Measurements from ENCODE around the gene ATF3. TPM values are rescaled to one million over a fixed set of nuclear protein-coding genes. Genes with fewer than 3 reads are reported as not detected.

ATF3 gene
- total and polyA plus RNA-seq, 8 donors, result 8.3 to 28.8 (median 20.4) TPM

DNA sequence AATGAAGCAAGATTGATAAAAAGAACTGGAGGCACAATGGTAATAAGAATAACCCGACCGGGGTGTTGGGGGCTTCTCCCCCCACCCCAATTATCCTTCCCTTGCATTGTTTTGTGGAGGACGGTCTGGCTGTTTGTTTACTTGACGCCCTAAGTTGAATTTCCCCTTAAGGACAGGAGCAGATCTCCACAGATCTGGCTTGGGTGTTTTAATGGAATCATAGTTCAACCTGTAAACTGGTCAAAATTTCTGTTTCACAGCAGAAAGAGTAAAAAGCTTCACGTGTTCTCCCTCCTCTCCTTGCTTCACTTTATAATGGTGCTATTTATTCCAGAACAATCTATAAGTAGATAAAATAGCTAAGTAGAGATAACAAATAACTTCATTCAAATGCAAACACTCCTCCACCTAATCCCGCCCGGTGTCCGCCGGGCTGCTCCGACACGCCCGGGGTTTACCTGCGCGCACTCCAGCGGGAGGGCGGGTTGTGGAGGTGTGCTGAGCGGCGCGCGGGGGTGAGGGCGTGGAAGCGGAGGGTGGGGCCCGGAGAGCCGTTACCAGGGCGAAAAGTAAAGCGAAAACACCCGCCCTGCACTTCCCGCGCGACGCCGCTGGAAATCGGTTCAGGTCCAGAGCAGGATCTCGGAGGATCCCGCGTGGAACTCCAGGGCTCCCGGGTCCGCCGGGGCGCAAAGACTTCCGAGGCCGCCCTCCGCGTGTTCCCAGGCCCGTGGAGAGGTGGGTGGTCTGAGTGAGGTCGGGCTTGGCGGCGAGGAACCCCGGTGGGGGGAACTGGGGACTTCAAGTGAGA lies 2.0 kb upstream of the ATF3 start:
- H3K9me3 ChIP-seq, result no peaks in the 10 kb centered on the region
- no peaks in the 10 kb centered on the region for H3K36me3 ChIP-seq
- DNase-seq (peak; percentile 77 to 88 (median 86)), ATAC-seq (peak; percentile 38 to 48 (median 44)), FAIRE-seq (no peak)
- TF ChIP-seq, protein P1, sequence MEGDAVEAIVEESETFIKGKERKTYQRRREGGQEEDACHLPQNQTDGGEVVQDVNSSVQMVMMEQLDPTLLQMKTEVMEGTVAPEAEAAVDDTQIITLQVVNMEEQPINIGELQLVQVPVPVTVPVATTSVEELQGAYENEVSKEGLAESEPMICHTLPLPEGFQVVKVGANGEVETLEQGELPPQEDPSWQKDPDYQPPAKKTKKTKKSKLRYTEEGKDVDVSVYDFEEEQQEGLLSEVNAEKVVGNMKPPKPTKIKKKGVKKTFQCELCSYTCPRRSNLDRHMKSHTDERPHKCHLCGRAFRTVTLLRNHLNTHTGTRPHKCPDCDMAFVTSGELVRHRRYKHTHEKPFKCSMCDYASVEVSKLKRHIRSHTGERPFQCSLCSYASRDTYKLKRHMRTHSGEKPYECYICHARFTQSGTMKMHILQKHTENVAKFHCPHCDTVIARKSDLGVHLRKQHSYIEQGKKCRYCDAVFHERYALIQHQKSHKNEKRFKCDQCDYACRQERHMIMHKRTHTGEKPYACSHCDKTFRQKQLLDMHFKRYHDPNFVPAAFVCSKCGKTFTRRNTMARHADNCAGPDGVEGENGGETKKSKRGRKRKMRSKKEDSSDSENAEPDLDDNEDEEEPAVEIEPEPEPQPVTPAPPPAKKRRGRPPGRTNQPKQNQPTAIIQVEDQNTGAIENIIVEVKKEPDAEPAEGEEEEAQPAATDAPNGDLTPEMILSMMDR (IDR thresholded peaks at IDR 0.05), result no peak
- H3K27ac ChIP-seq, result peak overlapping the region; percentile 87 to 96 (median 92)
- intact Hi-C loops (cut with DNase I), result no loop called here
- no peaks in the 10 kb centered on the region for H3K27me3 ChIP-seq
- H3K4me3 ChIP-seq, result peak overlapping the region; percentile 38 to 78 (median 62)
- H3K4me1 ChIP-seq, result peaks cover 0 to 18% (median 15%) of the 10 kb centered on the region in 3 donors
- WGBS, 2 donors, result 1% methylated on average over 49 of the region's 49 CpGs

DNA sequence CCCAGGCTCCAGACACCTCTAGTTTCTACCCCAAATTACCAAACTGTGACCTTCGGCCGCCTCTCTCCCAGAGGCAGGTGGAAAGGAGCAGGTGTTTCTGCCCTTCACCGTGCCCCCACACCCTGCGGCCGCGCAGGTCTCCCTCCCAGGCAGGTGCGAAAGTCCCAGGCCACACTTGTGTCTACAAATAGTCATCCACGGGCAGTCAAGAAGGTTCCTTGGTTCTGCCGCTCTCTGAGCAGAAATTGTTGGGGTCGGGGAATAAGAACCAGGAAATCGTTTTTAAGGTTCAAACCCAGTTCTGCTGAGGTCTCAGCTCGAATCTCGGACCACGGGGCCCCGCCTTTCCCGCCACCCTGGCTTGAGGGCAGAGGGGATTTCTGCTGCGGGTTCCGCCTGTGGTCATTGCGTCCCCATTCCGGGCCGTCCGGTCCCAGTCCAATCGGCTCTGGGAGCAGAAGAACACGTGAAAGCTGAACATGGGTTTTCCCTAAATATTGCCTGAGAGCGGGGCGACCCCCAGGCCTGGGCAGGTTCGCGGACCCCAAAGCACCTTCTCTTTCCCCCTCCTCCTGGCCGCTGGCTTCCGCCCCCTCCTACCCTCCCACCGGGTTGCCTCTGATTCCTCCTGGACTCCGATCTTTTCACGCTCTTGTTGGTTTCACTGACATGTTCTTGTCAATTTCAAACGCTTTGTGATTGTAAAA lies 1.2 kb upstream of the ATF3 start:
- H3K36me3 ChIP-seq, result no peaks in the 10 kb centered on the region
- H3K9me3 ChIP-seq, result no peaks in the 10 kb centered on the region
- FAIRE-seq, result no peak
- WGBS, 2 donors, result 0 to 2% methylated on average over 34 of the region's 34 CpGs
- H3K4me1 ChIP-seq, result peaks cover 0 to 18% (median 15%) of the 10 kb centered on the region in 3 donors
- TF ChIP-seq, protein P1 (IDR thresholded peaks at IDR 0.05), result no peak
- peak overlapping the region; percentile 38 to 78 (median 62) for H3K4me3 ChIP-seq
- peak; percentile 71 to 84 (median 80) for DNase-seq
- H3K27ac ChIP-seq, result peak overlapping the region; percentile 87 to 96 (median 92)
- no peaks in the 10 kb centered on the region for H3K27me3 ChIP-seq
- intact Hi-C loops (cut with DNase I), result no loop called here
- ATAC-seq, result peak; percentile 24 to 28 (median 26)

DNA sequence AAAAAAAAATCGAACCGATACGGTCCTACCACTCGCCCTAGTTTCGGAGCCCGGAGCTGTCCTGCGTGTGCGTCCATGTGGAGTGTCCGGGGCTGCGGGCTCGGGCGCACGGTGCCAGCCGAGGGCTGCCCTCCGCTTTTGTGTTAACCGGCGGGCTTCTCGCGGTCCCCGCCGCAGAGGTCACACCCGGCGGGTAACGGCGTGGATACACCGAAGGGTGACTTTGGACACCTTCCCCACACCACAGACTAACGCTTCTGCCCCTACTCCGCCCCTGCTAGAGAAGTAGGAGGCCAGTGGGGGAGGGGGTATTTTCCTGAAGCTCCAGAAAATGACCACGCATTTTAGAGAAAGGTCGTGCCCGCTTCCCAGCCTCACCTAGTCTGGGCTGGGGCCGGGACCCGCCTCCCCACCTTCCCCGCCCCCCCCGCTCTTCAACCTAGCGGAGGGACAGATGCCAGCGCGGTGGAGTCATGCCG lies 609 bp upstream of the ATF3 start:
- FAIRE-seq (no peak), ATAC-seq (peak in 3 of 4 donors; percentile 4 to 11 (median 7)), DNase-seq (peak in 1 of 6 donors; percentile 83)
- WGBS, 2 donors, result 1% methylated on average over 39 of the region's 39 CpGs
- Histone ChIP-seq H3K27ac (peak overlapping the region; percentile 87 to 96 (median 92)), H3K36me3 (no peaks in the 10 kb centered on the region), H3K27me3 (no peaks in the 10 kb centered on the region), H3K9me3 (no peaks in the 10 kb centered on the region), H3K4me1 (peaks cover 0 to 18% (median 15%) of the 10 kb centered on the region in 3 donors), H3K4me3 (peak overlapping the region; percentile 38 to 78 (median 62))
- intact Hi-C loops (cut with DNase I), result no loop called here
- TF ChIP-seq, protein P1 (IDR thresholded peaks at IDR 0.05), result no peak

DNA sequence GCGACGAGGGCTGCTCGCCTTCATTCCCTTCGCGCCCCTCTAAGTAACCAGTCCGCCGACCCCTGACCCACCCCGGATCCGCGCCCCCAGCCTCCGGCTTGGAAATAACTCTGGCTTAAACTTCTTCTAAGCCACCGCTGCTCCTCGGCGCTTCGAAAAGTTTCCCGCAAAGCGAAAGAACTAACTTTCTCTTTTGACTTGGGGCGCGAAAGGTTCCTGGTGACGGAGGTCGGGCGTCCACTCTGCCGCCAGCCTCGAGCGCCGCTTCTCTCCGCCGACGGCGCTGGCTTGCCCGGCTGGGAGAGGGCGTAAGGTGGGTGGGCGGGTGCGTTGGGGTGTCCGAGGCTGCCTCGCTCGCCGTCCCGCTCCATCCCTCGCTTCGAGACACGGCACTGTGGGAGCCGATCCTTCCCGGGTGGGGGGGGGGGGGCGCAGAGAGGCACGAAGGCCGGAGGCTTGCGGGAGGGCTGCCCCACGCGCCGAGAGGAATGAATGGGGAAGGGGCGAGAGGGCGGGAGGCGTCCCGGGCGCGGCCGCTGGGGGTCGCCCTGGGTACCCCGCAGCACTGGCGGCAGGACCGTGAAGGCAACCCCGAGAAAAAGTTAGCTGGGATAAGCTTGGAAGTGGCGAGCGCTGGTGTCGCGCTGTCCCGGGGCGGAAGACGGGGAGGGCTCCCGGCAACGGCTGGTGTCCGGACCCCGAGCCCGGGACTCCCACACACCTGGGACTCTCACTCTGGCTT lies 569 bp downstream of the ATF3 start:
- no peaks in the 10 kb centered on the region for H3K36me3 ChIP-seq
- WGBS, 2 donors, result 0% methylated on average over 60 to 75 of the region's 75 CpGs
- ATAC-seq, result peak; percentile 10 to 29 (median 20)
- peaks cover 0 to 18% (median 15%) of the 10 kb centered on the region in 3 donors for H3K4me1 ChIP-seq
- intact Hi-C loops (cut with DNase I), result no loop called here
- TF ChIP-seq, protein P1 (IDR thresholded peaks at IDR 0.05), result peak in 3 of 4 donors; percentile 18 to 30 (median 25)
- no peaks in the 10 kb centered on the region for H3K9me3 ChIP-seq
- H3K4me3 ChIP-seq, result peak overlapping the region; percentile 51 to 78 (median 76)
- H3K27me3 ChIP-seq, result no peaks in the 10 kb centered on the region
- H3K27ac ChIP-seq, result peak overlapping the region; percentile 96 to 100 (median 98)
- no peak for FAIRE-seq
- peak; percentile 57 to 84 (median 70) for DNase-seq

Measured in pancreas (tissue), 10 donors.